ENCODE measurements around the gene ANKDD1B.

DNA sequence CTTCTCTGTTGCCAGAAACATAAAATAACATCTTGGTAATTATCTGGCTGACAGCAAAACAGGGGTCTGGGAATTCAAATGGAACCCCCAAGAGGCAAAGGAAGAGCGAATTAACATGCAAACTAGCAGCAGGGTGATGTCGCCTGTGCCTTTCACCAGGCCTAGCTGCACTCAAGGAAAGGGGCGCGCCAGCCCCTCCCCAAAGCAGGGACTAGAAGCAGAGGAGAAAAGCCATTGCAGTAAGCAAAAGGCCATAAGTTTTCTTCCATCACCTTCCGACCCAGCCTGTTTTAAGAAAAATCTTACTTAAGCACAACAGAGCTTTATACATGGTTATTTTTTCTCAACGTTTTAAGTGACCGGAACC is 105.4 kb downstream of the ANKDD1B start:
- TF ChIP-seq, protein P1, sequence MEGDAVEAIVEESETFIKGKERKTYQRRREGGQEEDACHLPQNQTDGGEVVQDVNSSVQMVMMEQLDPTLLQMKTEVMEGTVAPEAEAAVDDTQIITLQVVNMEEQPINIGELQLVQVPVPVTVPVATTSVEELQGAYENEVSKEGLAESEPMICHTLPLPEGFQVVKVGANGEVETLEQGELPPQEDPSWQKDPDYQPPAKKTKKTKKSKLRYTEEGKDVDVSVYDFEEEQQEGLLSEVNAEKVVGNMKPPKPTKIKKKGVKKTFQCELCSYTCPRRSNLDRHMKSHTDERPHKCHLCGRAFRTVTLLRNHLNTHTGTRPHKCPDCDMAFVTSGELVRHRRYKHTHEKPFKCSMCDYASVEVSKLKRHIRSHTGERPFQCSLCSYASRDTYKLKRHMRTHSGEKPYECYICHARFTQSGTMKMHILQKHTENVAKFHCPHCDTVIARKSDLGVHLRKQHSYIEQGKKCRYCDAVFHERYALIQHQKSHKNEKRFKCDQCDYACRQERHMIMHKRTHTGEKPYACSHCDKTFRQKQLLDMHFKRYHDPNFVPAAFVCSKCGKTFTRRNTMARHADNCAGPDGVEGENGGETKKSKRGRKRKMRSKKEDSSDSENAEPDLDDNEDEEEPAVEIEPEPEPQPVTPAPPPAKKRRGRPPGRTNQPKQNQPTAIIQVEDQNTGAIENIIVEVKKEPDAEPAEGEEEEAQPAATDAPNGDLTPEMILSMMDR (conservative IDR thresholded peaks at IDR 0.05), result no peak
- peak; percentile 19; the same call in 1 of the 2 replicates for TF ChIP-seq ZFX (IDR thresholded peaks at IDR 0.05)

Data from C4-2B (cell line).